Kidney epithelial cell (primary cell): Measurements from ENCODE around the gene KIFC3. TPM values are rescaled to one million over a fixed set of nuclear protein-coding genes. Genes with fewer than 3 reads are reported as not detected.

Experiments
- DNase-seq: peaks from one replicate; pipeline ENCODE4 v3.0.0-alpha.2; 2010; ENCODE audit warnings: low read depth
- H3K27me3 ChIP-seq: 2 replicates; pipeline ENCODE4 v1.6.0; 2011; ENCODE audit warnings: low read length; ENCODE audit not compliant: control insufficient read depth, insufficient read depth
- H3K36me3 ChIP-seq: 2 replicates; pipeline ENCODE4 v1.5.1; 2011; ENCODE audit warnings: low read length; ENCODE audit not compliant: control insufficient read depth, insufficient read depth
- H3K4me3 ChIP-seq: 2 replicates; pipeline ENCODE4 v1.5.1; 2011; ENCODE audit warnings: low read depth, mild to moderate bottlenecking, control low read depth, low read length
- CTCF ChIP-seq: IDR thresholded peaks from 2 replicates; pipeline ENCODE4 v1.5.1; 2011; ENCODE audit warnings: mild to moderate bottlenecking, moderate library complexity, low read length, control low read depth, inconsistent platforms; ENCODE audit not compliant: insufficient read depth, poor library complexity, severe bottlenecking
- total RNA-seq: library from RNA; depleted of rRNA; stranded (reverse); fragments of >200 nt; gene quantifications from 2 replicates; pipeline ENCODE4 v1.2.3, GENCODE V29; 2015

Gene KIFC3
- total RNA-seq, 1 donor from 2014 or later, result 84.9 TPM

- Histone ChIP-seq H3K4me3 (no peak overlapping the region), H3K36me3 (peaks cover 1% of the 10 kb centered on the region), H3K27me3 (no peaks in the 10 kb centered on the region)
- TF ChIP-seq CTCF, result no peak
- DNase-seq, result no peak
Observed at GRCh38 chr16:57787519-57787905, 14.8 kb downstream of the KIFC3 start.

GRCh38 chr16:57786632-57787518, 15.4 kb downstream of the KIFC3 start:
- Histone ChIP-seq H3K36me3 (peaks cover 1% of the 10 kb centered on the region), H3K27me3 (no peaks in the 10 kb centered on the region), H3K4me3 (no peak overlapping the region)
- no peak for TF ChIP-seq CTCF
- no peak for DNase-seq

- no peak for TF ChIP-seq CTCF
- H3K27me3 ChIP-seq, result no peaks in the 10 kb centered on the region
- no peak overlapping the region for H3K4me3 ChIP-seq
- peaks cover 2% of the 10 kb centered on the region for H3K36me3 ChIP-seq
- DNase-seq, result no peak
Observed at GRCh38 chr16:57785924-57786323, 16.4 kb downstream of the KIFC3 start.

GRCh38 chr16:57785385-57785784, 16.9 kb downstream of the KIFC3 start:
- TF ChIP-seq CTCF, result no peak
- no peaks in the 10 kb centered on the region for H3K27me3 ChIP-seq
- no peak for DNase-seq
- peaks cover 2% of the 10 kb centered on the region for H3K36me3 ChIP-seq
- no peak overlapping the region for H3K4me3 ChIP-seq

GRCh38 chr16:57784334-57784733, 18.0 kb downstream of the KIFC3 start:
- Histone ChIP-seq H3K4me3 (no peak overlapping the region), H3K36me3 (peaks cover 1% of the 10 kb centered on the region), H3K27me3 (no peaks in the 10 kb centered on the region)
- DNase-seq, result no peak
- TF ChIP-seq CTCF, result no peak

- Histone ChIP-seq H3K4me3 (no peak overlapping the region), H3K36me3 (peaks cover 1% of the 10 kb centered on the region), H3K27me3 (no peaks in the 10 kb centered on the region)
- no peak for TF ChIP-seq CTCF
- DNase-seq, result no peak
Observed at GRCh38 chr16:57783883-57784282, 18.4 kb downstream of the KIFC3 start.
